ENCODE data around the gene INSYN2B.

GRCh38 chr5:170008376-170008775 is 28.1 kb upstream of the INSYN2B start:
- no peak for TF ChIP-seq CTCF (IDR thresholded peaks at IDR 0.05; ENCODE audit: insufficient read depth, low read length, poor library complexity, severe bottlenecking)
- TF ChIP-seq EZH2phosphoT487 (conservative IDR thresholded peaks at IDR 0.05; ENCODE audit: low read length) = no peak
